ENCODE results near the gene ALDH1L1. TPM values are rescaled to one million over a fixed set of nuclear protein-coding genes. Genes with fewer than 3 reads are reported as not detected.

Gene ALDH1L1
- total and polyA plus RNA-seq, 2 experiments from 2014 or later = 1.0 to 1.3 TPM

GRCh38 chr3:126097801-126098200 lies 82.6 kb downstream of the ALDH1L1 start:
- H3K4me3 ChIP-seq = no peak overlapping the region
- no peaks in the 10 kb centered on the region; the same call in 1 of the 2 replicates for H3K36me3 ChIP-seq (ENCODE audit: insufficient read depth)
- no peak for ATAC-seq
- Mint-ChIP-seq H3K27me3 (ENCODE audit: insufficient read depth, low read depth, poor library complexity) (no peaks in the 10 kb centered on the region), H3K27ac (no peak overlapping the region), H3K4me3 (no peak overlapping the region), H3K9me3 (peaks cover 51% of the 10 kb centered on the region), H3K36me3 (ENCODE audit: low read depth) (peaks cover 23% of the 10 kb centered on the region), H3K4me1 (no peaks in the 10 kb centered on the region; the same call in 2 of the 3 replicates)
- no peaks in the 10 kb centered on the region for H3K27me3 ChIP-seq (ENCODE audit: insufficient read depth)
- no peaks in the 10 kb centered on the region for H3K9me2 ChIP-seq (ENCODE audit: insufficient read depth)
- H3F3A ChIP-seq (replicated peaks; ENCODE audit: low read depth) = no peaks in the 10 kb centered on the region
- no peaks in the 10 kb centered on the region for H4K20me1 ChIP-seq (replicated peaks; ENCODE audit: insufficient read depth)
- H3K27ac ChIP-seq (ENCODE audit: low read depth) = no peak overlapping the region
- no peak overlapping the region for H3K4me2 ChIP-seq
- no peaks in the 10 kb centered on the region for H3K79me2 ChIP-seq (replicated peaks; ENCODE audit: insufficient read depth)
- H3K4me1 ChIP-seq (ENCODE audit: insufficient read depth) = no peaks in the 10 kb centered on the region
- TF ChIP-seq JUNB (IDR thresholded peaks at IDR 0.05; ENCODE audit: unreplicated experiment) = no peak
- no peak for TF ChIP-seq EZH2 (IDR thresholded peaks at IDR 0.05; ENCODE audit: low read depth, unreplicated experiment)
- no peak for TF ChIP-seq EZH2phosphoT487 (IDR thresholded peaks at IDR 0.05; ENCODE audit: unreplicated experiment)
- no peak for TF ChIP-seq ZNF114 (CRISPR knock-in tag; IDR thresholded peaks at IDR 0.05)
- no peak for TF ChIP-seq STAT1 (IDR thresholded peaks at IDR 0.05; ENCODE audit: unreplicated experiment)
- no peak for TF ChIP-seq ZNF462 (CRISPR knock-in tag; IDR thresholded peaks at IDR 0.05)
- TF ChIP-seq POLR2AphosphoS5 (IDR thresholded peaks at IDR 0.05; ENCODE audit: low read depth) = no peak
- TF ChIP-seq NANOG (IDR thresholded peaks at IDR 0.05; ENCODE audit: borderline replicate concordance) = no peak
- no peak for TF ChIP-seq CTCF (conservative IDR thresholded peaks at IDR 0.05; ENCODE audit: low read depth in 2 of 2)
- no peak for TF ChIP-seq REST (IDR thresholded peaks at IDR 0.05; ENCODE audit: unreplicated experiment)
- no peak for TF ChIP-seq ETS1 (IDR thresholded peaks at IDR 0.05)
- no peak for TF ChIP-seq CREB1 (CRISPR knock-in tag; IDR thresholded peaks at IDR 0.05; ENCODE audit: low read depth)
- TF ChIP-seq ZNF331 (CRISPR knock-in tag; IDR thresholded peaks at IDR 0.05; ENCODE audit: low read depth) = no peak
- H2AFZ ChIP-seq = no peak overlapping the region
- DNase-seq (ENCODE audit: low spot score) = no peak
